Activated CD4-positive, alpha-beta T cell treated with anti-CD3 and anti-CD28 coated beads, Interleukin-2, amount 50 U/mL, for 4 hours (primary cell): Measurements from ENCODE around the gene NTSR1.
A peak's percentile ranks its signal among the peaks of the same experiment; 100 is the strongest.

Source experiments
- DNase-seq, 2 experiments: peaks; one replicate each; pipeline ENCODE4 v3.0.0-alpha.2; 2020

The NTSR1 gene

GRCh38 chr20:62806383-62807050, 97.9 kb downstream of the NTSR1 start:
- DNase-seq: no peak

- DNase-seq: no peak
Observed at GRCh38 chr20:62807444-62808210, 99.0 kb downstream of the NTSR1 start.

DNA sequence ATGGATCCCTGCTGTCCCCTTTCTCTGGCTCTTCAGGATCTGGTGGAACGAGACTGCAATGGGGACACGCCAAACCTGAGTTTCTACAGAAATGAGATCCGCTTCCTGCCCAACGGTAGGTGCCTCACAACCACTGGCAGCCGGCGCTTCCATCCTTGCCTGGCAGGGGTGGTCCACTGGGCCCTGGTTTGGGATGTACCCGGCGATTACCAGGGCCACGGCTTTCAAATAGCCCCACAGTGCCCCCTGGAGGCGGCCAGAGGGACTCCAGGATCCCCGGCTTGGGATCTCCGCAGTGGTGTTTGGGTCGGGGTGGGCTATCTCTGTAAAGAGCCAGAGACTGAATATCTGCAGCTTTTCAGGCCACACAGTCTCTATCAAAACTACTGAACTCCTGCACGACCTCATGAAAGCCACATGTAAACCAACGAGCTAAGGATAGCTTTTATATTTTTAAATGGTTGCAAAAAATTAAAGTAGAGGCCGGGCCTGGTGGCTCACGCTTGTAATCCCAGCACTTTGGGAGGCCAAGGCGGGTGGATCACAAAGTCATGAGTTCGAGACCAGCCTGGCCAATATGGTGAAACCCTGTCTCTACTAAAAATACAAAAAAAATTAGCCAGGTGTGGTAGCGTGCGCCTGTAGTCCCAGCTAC, 99.7 kb downstream of the NTSR1 start:
- DNase-seq: peak; percentile 59 to 68

DNA sequence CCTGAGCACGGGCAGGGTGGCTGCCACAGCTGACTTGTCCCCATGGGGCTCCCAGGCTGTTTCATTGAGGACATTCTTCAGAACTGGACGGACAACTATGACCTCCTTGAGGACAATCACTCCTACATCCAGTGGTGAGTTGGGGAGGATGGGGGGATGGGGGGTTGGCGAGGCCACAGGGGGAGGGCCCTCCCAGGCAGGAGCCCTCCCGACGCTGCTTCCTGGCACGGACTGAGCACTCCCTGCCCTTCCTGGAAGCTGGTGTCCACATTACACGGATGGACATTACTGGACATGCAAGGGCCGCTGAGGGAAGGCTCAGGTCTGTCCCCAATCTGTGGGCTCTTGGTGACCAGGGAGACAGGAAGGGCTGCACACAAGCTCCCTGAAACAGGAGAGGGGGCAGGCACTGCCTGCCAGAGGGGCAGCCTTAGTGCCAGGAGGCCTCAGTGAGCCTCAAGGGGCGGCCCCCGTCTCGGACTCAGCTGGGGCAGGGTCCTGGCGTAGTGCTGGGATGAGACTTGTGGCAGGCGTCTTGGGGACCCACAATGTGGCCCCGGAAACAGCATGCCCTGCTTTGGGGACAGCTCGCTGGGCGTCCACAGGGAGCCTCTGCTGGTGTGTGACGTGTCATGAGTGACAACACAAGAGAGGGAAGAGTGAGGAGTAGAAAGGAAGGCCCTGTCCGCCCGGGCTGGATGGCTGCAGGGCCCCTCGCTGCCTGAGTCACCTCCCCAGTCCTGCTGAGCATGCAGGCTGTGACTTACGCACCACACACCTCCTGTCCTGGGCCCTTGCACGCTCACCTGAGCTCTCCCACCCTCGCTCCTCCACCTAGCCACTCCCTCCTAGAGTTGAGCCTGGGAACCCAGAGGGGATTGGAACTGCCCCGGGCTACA, 101.1 kb downstream of the NTSR1 start:
- DNase-seq: no peak

GRCh38 chr20:62811320-62811719, 102.7 kb downstream of the NTSR1 start:
- DNase-seq: no peak

- no peak for DNase-seq
Observed at GRCh38 chr20:62811720-62812119, 103.1 kb downstream of the NTSR1 start.
